H1 (cell line): ENCODE data around the gene SPATA4.

Experiments
- EP300 ChIP-seq, 2 experiments: IDR thresholded peaks; 1 replicate in 1 of 2; 2 replicates in 1 of 2; pipeline ENCODE4 v1.6.1; 2011 to 2012; ENCODE audit warnings: low read depth in 2 of 2, low read length in 2 of 2, mild to moderate bottlenecking in 2 of 2, borderline replicate concordance in 1 of 2, inconsistent platforms in 1 of 2, moderate library complexity in 1 of 2
- HDAC6 ChIP-seq: IDR thresholded peaks from one replicate; pipeline ENCODE4 v1.7.1; 2012; ENCODE audit warnings: low read depth, mild to moderate bottlenecking, inconsistent platforms, low read length, moderate library complexity
- POLR2A ChIP-seq, 2 experiments: IDR thresholded peaks; 1 replicate in 1 of 2; 2 replicates in 1 of 2; pipeline ENCODE4 v1.6.1; 2011; ENCODE audit warnings: low read depth in 2 of 2, low read length in 2 of 2, mild to moderate bottlenecking in 2 of 2; ENCODE audit errors: control extremely low read depth in 1 of 2
- RBBP5 ChIP-seq: IDR thresholded peaks from 2 replicates; pipeline ENCODE4 v1.7.1; 2012; ENCODE audit warnings: low read depth, mild to moderate bottlenecking, inconsistent platforms, low read length, moderate library complexity, borderline replicate concordance
- RNF2 ChIP-seq: fragments of 200-900, 300-1000 bp; sonication (generic); IDR thresholded peaks from 2 replicates; pipeline ENCODE4 v1.7.1; 2016; ENCODE audit warnings: borderline replicate concordance, low read depth, mild to moderate bottlenecking, antibody characterized with exemption, low read length; ENCODE audit not compliant: poor library complexity, severe bottlenecking; ENCODE audit errors: missing control alignments
- SIX5 ChIP-seq: IDR thresholded peaks from 2 replicates; pipeline ENCODE4 v1.6.1; 2011; ENCODE audit warnings: mild to moderate bottlenecking, low read depth, low read length
- SP1 ChIP-seq: IDR thresholded peaks from 2 replicates; pipeline ENCODE4 v1.6.1; 2011; ENCODE audit warnings: low read depth, low read length
- YY1 ChIP-seq: IDR thresholded peaks from 2 replicates; pipeline ENCODE4 v1.6.1; 2011; ENCODE audit warnings: low read depth, mild to moderate bottlenecking, low read length
- TF ChIP-seq, protein P1 (sequence below), 3 experiments: IDR thresholded peaks; 1 replicate in 2 of 3; 2 replicates in 1 of 3; pipeline versions ENCODE4 v1.5.1 to v1.6.1; 2011; ENCODE audit warnings: low read length in 3 of 3, mild to moderate bottlenecking in 3 of 3, inconsistent platforms in 2 of 3, low read depth in 1 of 3, moderate library complexity in 1 of 3; ENCODE audit not compliant: insufficient read depth in 1 of 3; ENCODE audit errors: control extremely low read depth in 1 of 3
- TF ChIP-seq, protein P2 (sequence below): IDR thresholded peaks from 2 replicates; pipeline ENCODE4 v1.6.1; 2012; ENCODE audit warnings: inconsistent platforms

DNA sequence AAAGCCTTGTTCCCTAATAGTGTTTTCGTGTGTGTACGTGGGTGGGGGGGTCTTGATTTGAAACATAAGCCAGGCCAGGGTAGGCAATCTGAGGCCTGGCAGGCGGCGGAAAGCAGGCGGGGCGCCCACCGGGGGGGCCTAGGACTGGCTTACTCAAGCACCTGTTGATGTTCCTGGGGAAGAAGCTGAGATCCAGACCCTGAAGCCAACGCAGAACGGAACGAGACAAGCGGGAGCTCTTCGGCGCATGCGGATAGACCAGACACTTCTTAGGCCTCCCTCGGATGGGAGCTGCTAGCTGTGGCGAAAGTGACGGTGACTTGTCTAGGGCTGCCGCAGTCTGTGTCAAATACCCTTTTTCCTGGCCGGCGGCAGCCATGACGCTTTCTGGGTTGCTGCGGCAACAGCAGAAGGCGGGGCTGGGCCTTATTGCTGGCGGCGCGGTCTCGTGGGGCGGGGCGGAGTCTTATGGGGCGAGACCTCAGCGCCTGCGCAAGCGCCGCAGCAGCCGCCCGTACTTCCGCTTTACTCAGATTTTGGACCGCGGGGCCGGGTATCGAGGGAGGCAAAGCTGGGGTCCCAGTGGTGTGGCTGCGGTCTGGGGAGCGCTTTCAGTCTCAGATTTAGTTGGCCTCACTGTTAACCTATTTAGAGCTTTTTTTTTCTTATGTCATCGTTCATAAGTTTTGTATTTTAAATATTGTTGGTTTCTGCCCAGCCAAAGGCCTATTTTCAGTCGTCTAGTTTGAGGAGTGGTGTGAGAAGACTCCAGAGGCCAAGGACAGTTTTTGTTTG is at the start of gene SPATA4:
- TF ChIP-seq POLR2A (IDR thresholded peaks at IDR 0.05; ENCODE audit: control extremely low read depth in 1 of 2, low read depth in 2 of 2, low read length in 2 of 2) (peak; percentile 42 to 61; a peak in 2 of 3 replicates), YY1 (peak; percentile 99), RNF2 (no peak), EP300 (IDR thresholded peaks at IDR 0.05; ENCODE audit: borderline replicate concordance in 1 of 2, low read depth in 2 of 2, low read length in 2 of 2) (no peak), HDAC6 (no peak), RBBP5 (peak; percentile 68), SP1 (no peak), SIX5 (no peak)
- TF ChIP-seq, protein P1, sequence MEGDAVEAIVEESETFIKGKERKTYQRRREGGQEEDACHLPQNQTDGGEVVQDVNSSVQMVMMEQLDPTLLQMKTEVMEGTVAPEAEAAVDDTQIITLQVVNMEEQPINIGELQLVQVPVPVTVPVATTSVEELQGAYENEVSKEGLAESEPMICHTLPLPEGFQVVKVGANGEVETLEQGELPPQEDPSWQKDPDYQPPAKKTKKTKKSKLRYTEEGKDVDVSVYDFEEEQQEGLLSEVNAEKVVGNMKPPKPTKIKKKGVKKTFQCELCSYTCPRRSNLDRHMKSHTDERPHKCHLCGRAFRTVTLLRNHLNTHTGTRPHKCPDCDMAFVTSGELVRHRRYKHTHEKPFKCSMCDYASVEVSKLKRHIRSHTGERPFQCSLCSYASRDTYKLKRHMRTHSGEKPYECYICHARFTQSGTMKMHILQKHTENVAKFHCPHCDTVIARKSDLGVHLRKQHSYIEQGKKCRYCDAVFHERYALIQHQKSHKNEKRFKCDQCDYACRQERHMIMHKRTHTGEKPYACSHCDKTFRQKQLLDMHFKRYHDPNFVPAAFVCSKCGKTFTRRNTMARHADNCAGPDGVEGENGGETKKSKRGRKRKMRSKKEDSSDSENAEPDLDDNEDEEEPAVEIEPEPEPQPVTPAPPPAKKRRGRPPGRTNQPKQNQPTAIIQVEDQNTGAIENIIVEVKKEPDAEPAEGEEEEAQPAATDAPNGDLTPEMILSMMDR (IDR thresholded peaks at IDR 0.05; ENCODE audit: control extremely low read depth in 1 of 3, insufficient read depth in 1 of 3, low read depth in 1 of 3, low read length in 3 of 3): no peak
- TF ChIP-seq, protein P2, sequence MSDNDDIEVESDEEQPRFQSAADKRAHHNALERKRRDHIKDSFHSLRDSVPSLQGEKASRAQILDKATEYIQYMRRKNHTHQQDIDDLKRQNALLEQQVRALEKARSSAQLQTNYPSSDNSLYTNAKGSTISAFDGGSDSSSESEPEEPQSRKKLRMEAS: peak; percentile 52; the same call in 1 of the 2 replicates
